ENCODE data around the gene CT45A9.
"Not testable (repeated sequence)": the region's sequence is repeated elsewhere in the genome, so short reads cannot be mapped to it uniquely, and the experiment has no call there.

- TF ChIP-seq CTCF, EZH2 (IDR thresholded peaks at IDR 0.05): not testable (repeated sequence)
Observed at GRCh38 chrX:135871712-135872111, at the start of gene CT45A9.
